HUES48 (cell line): Measurements from ENCODE around the gene CNTRL.
A peak's percentile ranks its signal among the peaks of the same experiment; 100 is the strongest.
"Not testable (repeated sequence)": the region's sequence is repeated elsewhere in the genome, so short reads cannot be mapped to it uniquely, and the experiment has no call there.

Experiments
- H3K27ac ChIP-seq: one replicate; pipeline ENCODE4 v1.7.0; 2013; ENCODE audit warnings: low read depth, low read length, inconsistent platforms
- H3K27me3 ChIP-seq: 2 replicates; pipeline ENCODE4 v1.6.1; 2013; ENCODE audit warnings: mild to moderate bottlenecking, low read length; ENCODE audit not compliant: control insufficient read depth, insufficient read depth
- H3K36me3 ChIP-seq: 2 replicates; pipeline ENCODE4 v1.6.1; 2013; ENCODE audit warnings: low read length; ENCODE audit not compliant: control insufficient read depth, insufficient read depth
- H3K4me1 ChIP-seq: 2 replicates; pipeline ENCODE4 v1.6.1; 2013; ENCODE audit warnings: mild to moderate bottlenecking, low read length; ENCODE audit not compliant: control insufficient read depth, insufficient read depth
- H3K4me3 ChIP-seq: 2 replicates; pipeline ENCODE4 v1.5.1; 2013; ENCODE audit warnings: mild to moderate bottlenecking, low read depth, low read length
- H3K9ac ChIP-seq: 2 replicates; pipeline ENCODE4 v1.6.1; 2013; ENCODE audit warnings: mild to moderate bottlenecking, low read depth, low read length, moderate library complexity
- H3K9me3 ChIP-seq: 2 replicates; pipeline ENCODE4 v1.6.1; 2013; ENCODE audit warnings: low read length; ENCODE audit not compliant: control insufficient read depth, insufficient read depth

The CNTRL gene

GRCh38 chr9:121156263-121156731 is 81.5 kb downstream of the CNTRL start:
- peaks cover 6% of the 10 kb centered on the region for H3K36me3 ChIP-seq

GRCh38 chr9:121157939-121158338 is 83.2 kb downstream of the CNTRL start:
- H3K9me3 ChIP-seq, result no peaks in the 10 kb centered on the region
- H3K36me3 ChIP-seq, result peaks cover 10% of the 10 kb centered on the region
- no peaks in the 10 kb centered on the region for H3K27me3 ChIP-seq
- H3K9ac ChIP-seq, result no peak overlapping the region
- H3K4me3 ChIP-seq, result no peak overlapping the region
- H3K27ac ChIP-seq, result no peak overlapping the region
- H3K4me1 ChIP-seq, result no peaks in the 10 kb centered on the region

More at GRCh38 chr9:121156263-121156731, 81.5 kb downstream of the CNTRL start:
- H3K4me3 ChIP-seq, result no peak overlapping the region
- peak overlapping the region; percentile 7 for H3K27ac ChIP-seq
- no peaks in the 10 kb centered on the region for H3K9me3 ChIP-seq
- H3K4me1 ChIP-seq, result no peaks in the 10 kb centered on the region
- H3K27me3 ChIP-seq, result no peaks in the 10 kb centered on the region
- H3K9ac ChIP-seq, result no peak overlapping the region

GRCh38 chr9:121160025-121160424 is 85.3 kb downstream of the CNTRL start:
- no peaks in the 10 kb centered on the region for H3K4me1 ChIP-seq
- H3K36me3 ChIP-seq, result peaks cover 18% of the 10 kb centered on the region
- H3K9ac ChIP-seq, result no peak overlapping the region
- no peaks in the 10 kb centered on the region for H3K9me3 ChIP-seq
- H3K27me3 ChIP-seq, result no peaks in the 10 kb centered on the region
- H3K4me3 ChIP-seq, result no peak overlapping the region
- no peak overlapping the region for H3K27ac ChIP-seq

GRCh38 chr9:121168052-121168451 is 93.3 kb downstream of the CNTRL start:
- H3K36me3 ChIP-seq, result peaks cover 26% of the 10 kb centered on the region
- H3K9me3 ChIP-seq, result no peaks in the 10 kb centered on the region
- H3K27ac ChIP-seq, result no peak overlapping the region
- no peaks in the 10 kb centered on the region for H3K27me3 ChIP-seq
- no peak overlapping the region for H3K4me3 ChIP-seq
- H3K4me1 ChIP-seq, result no peaks in the 10 kb centered on the region
- no peak overlapping the region for H3K9ac ChIP-seq

- H3K4me3 ChIP-seq, result no peak overlapping the region
- peaks cover 34% of the 10 kb centered on the region for H3K36me3 ChIP-seq
- no peaks in the 10 kb centered on the region for H3K4me1 ChIP-seq
- H3K27ac ChIP-seq, result no peak overlapping the region
- H3K9ac ChIP-seq, result no peak overlapping the region
- no peaks in the 10 kb centered on the region for H3K27me3 ChIP-seq
- H3K9me3 ChIP-seq, result no peaks in the 10 kb centered on the region
Measured at GRCh38 chr9:121169094-121169601, 94.4 kb downstream of the CNTRL start.

- Histone ChIP-seq H3K27me3 (no peaks in the 10 kb centered on the region), H3K36me3 (peaks cover 26% of the 10 kb centered on the region), H3K4me1 (no peaks in the 10 kb centered on the region)
Measured at GRCh38 chr9:121171236-121171635, 96.5 kb downstream of the CNTRL start.

GRCh38 chr9:121172726-121173487 is 98.2 kb downstream of the CNTRL start:
- no peaks in the 10 kb centered on the region for H3K9me3 ChIP-seq
- no peaks in the 10 kb centered on the region for H3K4me1 ChIP-seq
- no peak overlapping the region for H3K4me3 ChIP-seq
- H3K27me3 ChIP-seq, result no peaks in the 10 kb centered on the region
- peaks cover 26% of the 10 kb centered on the region for H3K36me3 ChIP-seq
- no peak overlapping the region for H3K27ac ChIP-seq
- H3K9ac ChIP-seq, result no peak overlapping the region

More at GRCh38 chr9:121171236-121171635, 96.5 kb downstream of the CNTRL start:
- no peak overlapping the region for H3K27ac ChIP-seq
- no peaks in the 10 kb centered on the region for H3K9me3 ChIP-seq
- H3K4me3 ChIP-seq, result no peak overlapping the region
- no peak overlapping the region for H3K9ac ChIP-seq

DNA sequence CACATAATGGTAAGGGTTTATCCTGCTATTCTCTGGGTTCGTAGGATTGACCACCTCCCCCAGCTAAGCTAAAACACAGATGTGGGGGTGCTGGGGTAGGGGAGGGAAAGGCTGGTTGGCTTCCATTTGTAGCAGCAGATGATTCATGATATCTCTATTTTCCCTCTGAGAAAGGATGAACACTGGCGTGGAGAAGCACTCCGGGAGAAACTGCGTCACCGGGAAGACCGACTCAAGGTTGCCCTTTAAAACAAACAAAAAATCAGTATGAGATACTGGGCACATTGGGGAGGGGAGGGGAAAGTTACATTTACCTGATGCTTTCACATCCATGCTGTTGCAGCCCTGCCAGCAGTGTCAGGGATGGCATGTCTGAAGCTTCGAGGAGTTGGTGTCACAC is 98.7 kb downstream of the CNTRL start:
- Histone ChIP-seq H3K36me3 (peaks cover 29% of the 10 kb centered on the region), H3K4me1 (no peaks in the 10 kb centered on the region), H3K27me3 (no peaks in the 10 kb centered on the region), H3K9me3 (no peaks in the 10 kb centered on the region), H3K27ac (no peak overlapping the region), H3K9ac (no peak overlapping the region), H3K4me3 (no peak overlapping the region)

GRCh38 chr9:121178676-121179372 is 104.1 kb downstream of the CNTRL start:
- no peak overlapping the region for H3K4me3 ChIP-seq
- H3K27me3 ChIP-seq, result no peaks in the 10 kb centered on the region
- peaks cover 9% of the 10 kb centered on the region; the same call in 1 of the 2 replicates for H3K4me1 ChIP-seq
- no peak overlapping the region for H3K9ac ChIP-seq
- H3K36me3 ChIP-seq, result peaks cover 48% of the 10 kb centered on the region
- H3K27ac ChIP-seq, result no peak overlapping the region
- no peaks in the 10 kb centered on the region for H3K9me3 ChIP-seq

- H3K4me3 ChIP-seq, H3K27ac ChIP-seq, H3K27me3 ChIP-seq, H3K4me1 ChIP-seq, H3K9me3 ChIP-seq, H3K9ac ChIP-seq: not testable (repeated sequence)
- H3K36me3 ChIP-seq, result peaks cover 48% of the 10 kb centered on the region
Measured at GRCh38 chr9:121179373-121179721, 104.6 kb downstream of the CNTRL start.
